ENCODE data around the gene ZNF345.

ZNF345 gene

DNA sequence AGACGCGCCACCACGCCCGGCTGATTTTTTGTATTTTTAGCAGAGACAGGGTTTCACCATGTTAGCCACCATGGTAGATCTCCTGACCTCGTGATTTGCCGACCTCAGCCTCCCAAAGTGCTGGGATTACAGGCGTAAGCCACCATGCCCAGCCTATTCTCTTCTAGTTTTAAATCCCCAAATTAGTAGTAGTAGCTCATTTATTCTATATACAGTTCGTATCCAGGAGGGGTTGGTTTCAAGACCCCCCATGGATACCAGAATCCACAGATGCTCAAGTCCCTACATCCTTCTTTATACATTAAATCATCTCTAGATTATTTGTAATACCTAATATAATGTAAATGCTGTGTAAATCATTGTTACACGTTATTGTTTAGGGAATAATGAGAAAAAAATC, 67.4 kb downstream of the ZNF345 start:
- no peak for DNase-seq

Data from NCI-H524 treated with DMSO at 0.1 percent for 48 hours (cell line).